ENCODE measurements around the gene TRIM29. TPM values are rescaled to one million over a fixed set of nuclear protein-coding genes. Genes with fewer than 3 reads are reported as not detected.

Gene TRIM29
- total RNA-seq (not detected), total RNA-seq (0 reads per million in 2 donors)

GRCh38 chr11:120137611-120138521, at the start of gene TRIM29:
TRIM29 (minus strand) TSS chr11:120138113; CDS start chr11:120138031, 82 bp downstream.
- H3K36me3 Mint-ChIP-seq (ENCODE audit: low read depth): no peaks in the 10 kb centered on the region
- H3K27me3 Mint-ChIP-seq: peaks cover 28% of the 10 kb centered on the region
- ATAC-seq: no peak
- peaks cover 5% of the 10 kb centered on the region for H3K4me1 Mint-ChIP-seq
- H3K4me3 Mint-ChIP-seq: no peak within 1 kb of the TSS
- no peak within 1 kb of the TSS for H3K27ac Mint-ChIP-seq
- no peak for DNase-seq
- no peaks in the 10 kb centered on the region for H3K9me3 ChIP-seq (ENCODE audit: control insufficient read depth, low read length, poor library complexity, severe bottlenecking)

- H3K9me3 ChIP-seq (ENCODE audit: control insufficient read depth, low read length, poor library complexity, severe bottlenecking): no peaks in the 10 kb centered on the region
- Mint-ChIP-seq H3K27me3 (peaks cover 68% of the 10 kb centered on the region), H3K4me1 (peaks cover 6% of the 10 kb centered on the region), H3K27ac (no peak overlapping the region), H3K36me3 (ENCODE audit: low read depth) (peaks cover 8% of the 10 kb centered on the region), H3K4me3 (no peak overlapping the region)
- DNase-seq (no peak), ATAC-seq (no peak)
These were observed 49.1 kb upstream of the TRIM29 start for GRCh38 chr11:120186774-120187591.

GRCh38 chr11:120186456-120186773, 48.5 kb upstream of the TRIM29 start:
- H3K4me3 Mint-ChIP-seq: no peak overlapping the region
- H3K36me3 Mint-ChIP-seq (ENCODE audit: low read depth): peaks cover 8% of the 10 kb centered on the region
- ATAC-seq: no peak
- H3K27me3 Mint-ChIP-seq: peaks cover 70% of the 10 kb centered on the region
- H3K4me1 Mint-ChIP-seq: peaks cover 6% of the 10 kb centered on the region
- no peak overlapping the region for H3K27ac Mint-ChIP-seq
- DNase-seq: no peak
- H3K9me3 ChIP-seq (ENCODE audit: control insufficient read depth, low read length, poor library complexity, severe bottlenecking): no peaks in the 10 kb centered on the region

- Mint-ChIP-seq H3K27me3 (peaks cover 74% of the 10 kb centered on the region), H3K4me1 (peaks cover 6% of the 10 kb centered on the region), H3K27ac (peak overlapping the region; percentile 51), H3K36me3 (ENCODE audit: low read depth) (peaks cover 8% of the 10 kb centered on the region), H3K4me3 (no peak overlapping the region)
- no peak for DNase-seq
- H3K9me3 ChIP-seq (ENCODE audit: control insufficient read depth, low read length, poor library complexity, severe bottlenecking): no peaks in the 10 kb centered on the region
- no peak for ATAC-seq
These were observed 48.0 kb upstream of the TRIM29 start for GRCh38 chr11:120185706-120186455.

GRCh38 chr11:120184946-120185705, 47.2 kb upstream of the TRIM29 start:
- peaks cover 6% of the 10 kb centered on the region for H3K4me1 Mint-ChIP-seq
- no peak for DNase-seq
- peaks cover 8% of the 10 kb centered on the region for H3K36me3 Mint-ChIP-seq (ENCODE audit: low read depth)

GRCh38 chr11:120184371-120184945, 46.5 kb upstream of the TRIM29 start:
- peaks cover 65% of the 10 kb centered on the region for H3K27me3 Mint-ChIP-seq

More at GRCh38 chr11:120184946-120185705, 47.2 kb upstream of the TRIM29 start:
- ATAC-seq: no peak
- Mint-ChIP-seq H3K4me3 (no peak overlapping the region), H3K27ac (peak overlapping the region; percentile 51), H3K27me3 (peaks cover 67% of the 10 kb centered on the region)
- H3K9me3 ChIP-seq (ENCODE audit: control insufficient read depth, low read length, poor library complexity, severe bottlenecking): no peaks in the 10 kb centered on the region

GRCh38 chr11:120183701-120184141, 45.8 kb upstream of the TRIM29 start:
- DNase-seq (no peak), ATAC-seq (no peak)
- H3K4me1 Mint-ChIP-seq: peaks cover 4% of the 10 kb centered on the region
- no peaks in the 10 kb centered on the region for H3K9me3 ChIP-seq (ENCODE audit: control insufficient read depth, low read length, poor library complexity, severe bottlenecking)
- peaks cover 8% of the 10 kb centered on the region for H3K36me3 Mint-ChIP-seq (ENCODE audit: low read depth)
- no peak overlapping the region for H3K4me3 Mint-ChIP-seq
- H3K27me3 Mint-ChIP-seq: peaks cover 58% of the 10 kb centered on the region
- no peak overlapping the region for H3K27ac Mint-ChIP-seq

More at GRCh38 chr11:120184371-120184945, 46.5 kb upstream of the TRIM29 start:
- DNase-seq (no peak), ATAC-seq (no peak)
- Mint-ChIP-seq H3K4me3 (no peak overlapping the region), H3K36me3 (ENCODE audit: low read depth) (peaks cover 8% of the 10 kb centered on the region), H3K27ac (no peak overlapping the region), H3K4me1 (peaks cover 4% of the 10 kb centered on the region)
- H3K9me3 ChIP-seq (ENCODE audit: control insufficient read depth, low read length, poor library complexity, severe bottlenecking): no peaks in the 10 kb centered on the region

GRCh38 chr11:120182790-120183491, 45.0 kb upstream of the TRIM29 start:
- peaks cover 50% of the 10 kb centered on the region for H3K27me3 Mint-ChIP-seq
- DNase-seq (no peak), ATAC-seq (no peak)
- H3K36me3 Mint-ChIP-seq (ENCODE audit: low read depth): peaks cover 8% of the 10 kb centered on the region
- H3K4me3 Mint-ChIP-seq: no peak overlapping the region
- H3K27ac Mint-ChIP-seq: no peak overlapping the region
- no peaks in the 10 kb centered on the region for H3K9me3 ChIP-seq (ENCODE audit: control insufficient read depth, low read length, poor library complexity, severe bottlenecking)
- peaks cover 4% of the 10 kb centered on the region for H3K4me1 Mint-ChIP-seq

GRCh38 chr11:120182372-120182771, 44.5 kb upstream of the TRIM29 start:
- Mint-ChIP-seq H3K27ac (no peak overlapping the region), H3K4me1 (peaks cover 4% of the 10 kb centered on the region), H3K36me3 (ENCODE audit: low read depth) (peaks cover 8% of the 10 kb centered on the region), H3K4me3 (no peak overlapping the region), H3K27me3 (peaks cover 46% of the 10 kb centered on the region)
- ATAC-seq (no peak), DNase-seq (no peak)
- H3K9me3 ChIP-seq (ENCODE audit: control insufficient read depth, low read length, poor library complexity, severe bottlenecking): no peaks in the 10 kb centered on the region

GRCh38 chr11:120181376-120181975, 43.6 kb upstream of the TRIM29 start:
- H3K4me3 Mint-ChIP-seq: no peak overlapping the region
- no peaks in the 10 kb centered on the region for H3K9me3 ChIP-seq (ENCODE audit: control insufficient read depth, low read length, poor library complexity, severe bottlenecking)
- DNase-seq (no peak), ATAC-seq (no peak)
- H3K27me3 Mint-ChIP-seq: peaks cover 43% of the 10 kb centered on the region
- peaks cover under 1% of the 10 kb centered on the region for H3K4me1 Mint-ChIP-seq
- H3K27ac Mint-ChIP-seq: no peak overlapping the region
- H3K36me3 Mint-ChIP-seq (ENCODE audit: low read depth): peaks cover 6% of the 10 kb centered on the region

- DNase-seq: no peak
- no peak for ATAC-seq
- Mint-ChIP-seq H3K4me3 (no peak overlapping the region), H3K4me1 (no peaks in the 10 kb centered on the region), H3K36me3 (ENCODE audit: low read depth) (peaks cover 2% of the 10 kb centered on the region), H3K27me3 (peaks cover 43% of the 10 kb centered on the region), H3K27ac (no peak overlapping the region)
- no peaks in the 10 kb centered on the region for H3K9me3 ChIP-seq (ENCODE audit: control insufficient read depth, low read length, poor library complexity, severe bottlenecking)
These were observed 42.8 kb upstream of the TRIM29 start for GRCh38 chr11:120180551-120181232.

All from T-helper 17 cell (primary cell).